Ramos (cell line): ENCODE results near the gene FXYD5.

ENCODE experiments used
- in situ Hi-C: fragments of 300-500 bp; cut with MboI; formaldehyde crosslinking; loops from one replicate; pipeline ENCODE4 v1.14.3; 2022; ENCODE audit warnings: low sequenced_read_pairs; ENCODE audit not compliant: unreplicated experiment

Gene FXYD5

DNA sequence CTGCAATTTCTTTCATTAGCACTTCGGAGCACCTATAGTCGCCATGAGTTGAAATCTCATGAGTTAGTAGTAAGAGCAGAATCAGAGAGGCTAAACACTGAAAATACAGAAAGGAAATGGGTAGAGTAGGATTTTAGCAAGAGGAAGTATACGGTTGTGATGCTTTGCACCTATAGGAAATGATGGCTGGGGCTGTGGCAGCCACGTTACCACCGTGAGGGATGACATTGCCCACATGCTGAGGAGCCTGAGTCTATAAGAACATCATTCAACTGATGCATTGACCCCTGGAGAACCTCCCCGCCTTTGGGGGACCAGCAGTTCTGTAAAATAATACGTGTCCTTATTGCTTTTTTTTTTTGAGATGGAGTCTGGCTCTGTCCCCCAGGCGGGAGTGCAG is 53.6 kb downstream of the FXYD5 start:
- in situ Hi-C loops = no loop called here

DNA sequence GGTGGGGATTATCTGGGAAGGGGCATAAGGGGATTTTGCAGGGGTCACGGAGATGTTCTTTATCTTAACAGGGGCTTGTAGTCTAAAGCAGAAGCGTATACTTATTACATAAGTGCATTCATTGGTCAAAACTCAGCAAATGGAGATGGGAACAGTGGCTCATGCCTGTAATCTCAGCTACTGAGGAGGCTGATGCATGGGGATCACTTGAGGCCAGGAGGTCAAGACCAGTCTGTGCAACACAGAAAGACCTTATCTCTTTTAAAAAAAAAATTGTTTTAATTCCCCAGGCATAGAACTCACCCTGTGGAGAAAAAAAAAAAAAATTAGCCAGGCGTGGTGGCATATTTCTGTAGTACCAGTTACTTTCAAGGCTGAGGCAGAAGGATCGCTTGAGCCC is 55.1 kb downstream of the FXYD5 start:
- in situ Hi-C loops = loop anchor here (5.0 kb wide), 2 partner anchors 62 to 132 kb away; no protein-coding TSS in a partner anchor

DNA sequence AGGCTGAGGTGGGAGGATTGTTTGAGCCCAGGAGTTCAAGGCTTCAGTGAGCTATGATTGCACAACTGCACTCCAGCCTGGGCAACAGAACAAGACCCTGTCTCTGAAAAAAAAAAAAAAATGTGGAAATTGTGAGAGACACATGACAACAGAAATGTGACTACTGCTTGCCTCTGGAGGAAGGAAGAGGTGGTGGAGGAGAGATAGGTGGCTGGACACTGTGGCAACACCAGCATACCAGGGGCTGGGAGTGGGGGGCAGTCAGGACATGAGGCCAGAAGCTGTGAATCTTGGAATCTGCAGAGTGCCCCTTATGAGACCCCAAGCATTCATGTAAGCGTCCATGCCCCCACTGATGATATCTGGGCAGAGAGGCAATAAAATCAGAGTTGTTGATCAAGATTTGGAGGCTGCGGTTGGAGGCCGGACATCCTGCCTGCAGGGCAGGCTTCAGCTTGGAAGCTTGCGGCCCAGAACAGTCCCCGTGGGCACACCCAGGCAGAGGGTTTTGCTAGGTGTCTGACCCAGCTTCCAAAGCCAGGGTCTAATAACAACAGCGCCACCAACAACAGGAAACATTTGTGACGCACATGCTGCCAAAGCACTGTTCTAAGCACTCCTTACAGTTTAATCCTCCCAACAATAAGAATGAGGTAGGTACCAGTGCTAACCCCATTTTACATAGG is 57.2 kb downstream of the FXYD5 start:
- in situ Hi-C loops = loop anchor here (5.0 kb wide), 2 partner anchors 64 to 134 kb away; no protein-coding TSS in a partner anchor

DNA sequence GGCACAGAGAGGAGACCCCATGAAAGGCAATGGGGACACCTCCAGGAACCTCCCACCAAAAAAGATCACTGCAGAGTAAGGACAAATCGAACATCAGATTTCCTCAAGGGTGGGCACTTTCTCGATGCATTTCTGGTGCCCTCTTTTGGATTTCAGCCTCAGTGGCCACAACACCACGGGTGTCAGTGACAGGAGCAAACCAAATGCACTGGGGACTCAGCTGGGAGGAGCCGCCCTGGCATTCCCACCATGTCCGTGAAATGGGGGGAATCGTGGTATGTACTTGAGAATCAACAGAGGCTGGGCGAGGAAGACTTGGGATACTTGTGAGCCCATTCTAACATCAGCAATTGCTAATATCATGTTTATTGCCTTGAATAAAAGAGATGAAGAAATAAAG is 57.7 kb downstream of the FXYD5 start:
- in situ Hi-C loops = loop anchor here (5.0 kb wide), 2 partner anchors 65 to 135 kb away; no protein-coding TSS in a partner anchor

DNA sequence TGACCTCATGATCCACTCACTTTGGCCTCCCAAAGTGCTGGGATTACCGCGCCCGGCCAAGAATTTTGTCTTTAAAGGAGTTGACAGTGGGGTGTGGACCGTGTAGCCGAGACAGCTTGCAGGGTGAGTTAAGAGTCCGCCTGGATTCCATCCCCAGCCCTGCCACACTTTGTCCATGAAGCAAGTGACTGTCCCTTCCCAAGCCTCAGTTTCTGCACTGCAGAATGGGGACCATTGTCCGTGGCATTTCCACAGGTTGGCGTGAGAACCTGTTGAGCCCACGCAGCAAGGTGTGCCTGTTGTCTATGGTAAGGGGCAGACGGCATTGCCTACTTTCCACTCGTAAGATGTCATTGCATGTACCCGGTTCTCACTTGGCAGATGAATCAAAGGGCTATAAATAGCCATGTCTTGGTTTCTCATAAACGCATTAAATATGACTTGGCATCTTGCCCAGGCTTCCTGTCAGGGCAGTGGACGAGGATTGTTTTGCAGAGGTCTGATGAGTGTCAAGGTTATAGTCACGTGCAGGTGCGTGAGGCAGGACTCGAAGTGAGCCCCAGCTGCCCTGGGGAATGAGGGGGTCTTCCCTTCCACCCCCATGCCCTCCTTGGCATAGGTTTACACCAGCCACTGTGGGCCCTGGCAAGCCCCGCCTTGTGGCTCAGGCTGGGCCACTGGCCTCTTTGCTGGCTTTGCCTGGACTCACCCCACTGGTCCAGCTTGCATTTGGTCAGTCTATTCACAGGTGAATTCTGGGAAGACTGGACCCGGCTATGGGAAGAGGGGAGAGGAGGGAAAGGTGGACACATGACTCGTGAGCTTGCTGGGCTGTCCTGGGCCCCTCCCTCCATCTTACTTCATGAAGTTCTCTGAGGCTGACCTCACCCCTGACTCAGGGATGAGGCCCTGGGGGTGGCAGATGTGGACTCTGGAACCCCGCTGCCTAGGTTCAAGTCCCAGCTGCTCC is 59.4 kb downstream of the FXYD5 start:
- in situ Hi-C loops = loop anchor here (5.0 kb wide), 2 partner anchors 67 to 137 kb away; no protein-coding TSS in a partner anchor

DNA sequence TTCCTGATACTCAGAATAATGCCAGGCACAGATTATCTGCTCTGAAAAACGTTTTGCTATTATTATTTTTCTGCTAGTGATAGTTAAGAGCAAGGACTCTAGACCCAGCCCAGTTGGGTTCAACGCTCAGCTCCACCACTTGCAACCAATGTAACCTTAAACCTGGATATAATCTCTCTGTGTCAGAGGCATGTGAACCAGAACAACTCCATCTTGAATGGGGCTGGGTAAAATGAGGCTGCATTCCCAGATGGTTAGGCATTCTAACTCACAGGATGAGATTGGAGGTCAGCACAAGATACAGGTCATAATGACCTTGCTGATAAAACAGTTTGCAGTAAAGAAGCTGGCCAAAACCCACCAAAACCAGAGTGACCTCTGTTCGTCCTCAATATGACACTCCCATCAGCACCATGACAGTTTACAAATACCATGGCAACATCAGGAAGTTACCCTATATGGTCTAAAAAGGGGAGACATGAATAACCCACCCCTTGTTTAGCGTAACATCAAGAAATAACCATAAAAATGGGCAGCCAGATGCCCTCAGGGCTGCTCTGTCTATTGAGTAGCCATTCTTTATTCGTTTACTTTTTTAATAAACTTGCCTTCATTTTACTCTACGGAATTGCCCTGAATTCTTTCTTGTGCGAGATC is 60.4 kb downstream of the FXYD5 start:
- in situ Hi-C loops = loop anchor here (5.0 kb wide), 2 partner anchors 68 to 138 kb away; no protein-coding TSS in a partner anchor

DNA sequence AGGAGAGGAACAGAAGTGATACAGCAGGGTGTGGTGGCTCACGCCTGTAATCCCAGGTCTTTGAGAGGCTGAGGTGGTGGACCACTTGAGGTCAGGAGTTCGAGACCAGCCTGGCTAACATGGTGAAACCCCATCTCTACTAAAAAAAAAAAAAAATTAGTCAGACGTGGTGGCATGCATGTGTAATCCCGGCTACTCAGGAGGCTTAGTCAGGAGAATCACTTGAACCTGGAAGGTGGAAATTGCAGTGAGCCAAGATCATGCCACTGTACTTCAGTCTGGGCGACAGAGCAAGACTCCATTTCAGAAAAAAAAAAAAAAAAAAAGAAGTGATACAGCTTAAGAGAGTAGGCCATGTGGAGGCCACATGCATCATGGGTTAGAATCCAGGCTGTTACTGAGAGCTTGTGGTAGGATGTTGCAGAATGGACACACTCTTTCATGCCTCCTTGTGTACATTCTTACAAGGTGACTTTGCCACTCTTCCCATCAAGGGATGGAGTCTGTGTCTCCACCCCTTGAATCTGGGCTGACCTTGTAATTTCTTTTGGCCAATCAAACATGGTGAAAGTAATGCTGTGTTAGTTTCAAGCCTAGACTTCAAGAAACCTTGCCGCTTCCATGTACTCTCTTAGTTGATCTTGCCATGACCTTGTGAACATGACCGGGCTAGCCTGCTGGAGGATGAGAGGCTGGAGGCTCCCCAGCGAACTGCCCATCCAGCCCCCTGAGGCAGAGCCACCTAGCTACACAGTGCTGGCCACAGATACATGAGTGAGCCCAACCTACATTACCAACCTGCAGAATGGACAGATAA is 61.7 kb downstream of the FXYD5 start:
- in situ Hi-C loops = no loop called here

DNA sequence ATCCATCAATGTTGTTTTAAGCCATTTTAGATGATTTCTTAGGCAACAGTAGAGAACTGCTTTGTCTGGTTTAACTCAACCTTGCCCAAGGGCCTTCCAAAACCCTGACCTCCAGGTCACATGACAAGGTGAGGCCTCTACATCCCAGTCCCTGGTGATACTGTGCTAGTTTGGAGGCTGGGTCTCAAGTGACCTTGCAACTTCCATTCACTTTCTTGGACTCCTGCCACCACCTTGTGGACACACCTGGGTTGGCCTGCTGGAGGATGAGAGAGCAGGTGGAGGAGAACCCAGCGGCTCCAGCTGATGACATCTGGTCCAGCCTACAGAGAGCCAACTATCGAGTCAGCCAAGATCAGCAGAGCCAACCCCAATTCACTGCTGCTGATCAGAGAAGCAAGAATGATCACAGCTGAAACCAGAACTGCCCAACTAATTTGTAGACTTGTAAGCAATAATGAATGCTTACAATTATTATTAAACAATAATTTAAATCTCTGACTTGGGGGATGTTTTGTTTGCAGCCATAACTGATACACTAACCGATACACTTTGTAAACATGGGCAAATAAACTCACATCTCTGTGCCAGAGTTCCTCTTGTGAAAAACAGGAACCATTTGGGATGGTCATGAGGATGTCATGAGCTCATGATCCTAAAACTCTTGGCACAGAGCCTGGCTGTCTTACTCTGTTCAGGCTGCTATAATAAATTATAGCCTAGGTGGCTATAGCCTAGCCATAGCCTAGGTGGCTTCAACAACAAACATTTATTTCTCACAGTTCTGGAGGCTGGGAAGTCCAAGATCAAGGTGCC is 62.5 kb downstream of the FXYD5 start:
- in situ Hi-C loops = no loop called here

DNA sequence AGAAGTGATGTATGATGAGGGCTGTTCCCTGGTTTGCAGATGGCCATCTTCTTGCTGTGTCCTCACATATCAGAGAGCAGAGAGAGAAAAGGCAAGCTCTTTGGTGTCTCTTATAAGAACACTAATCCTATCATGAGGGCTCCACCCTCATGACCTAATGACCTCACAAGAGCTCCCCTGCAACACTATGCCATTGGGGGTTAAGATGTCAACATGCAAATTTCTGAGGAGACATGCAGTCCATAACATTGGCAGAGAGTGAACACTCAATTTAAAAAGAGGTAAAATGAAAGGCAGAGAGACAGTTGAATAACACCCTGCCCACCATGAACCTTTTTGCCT is 63.1 kb downstream of the FXYD5 start:
- in situ Hi-C loops = no loop called here

DNA sequence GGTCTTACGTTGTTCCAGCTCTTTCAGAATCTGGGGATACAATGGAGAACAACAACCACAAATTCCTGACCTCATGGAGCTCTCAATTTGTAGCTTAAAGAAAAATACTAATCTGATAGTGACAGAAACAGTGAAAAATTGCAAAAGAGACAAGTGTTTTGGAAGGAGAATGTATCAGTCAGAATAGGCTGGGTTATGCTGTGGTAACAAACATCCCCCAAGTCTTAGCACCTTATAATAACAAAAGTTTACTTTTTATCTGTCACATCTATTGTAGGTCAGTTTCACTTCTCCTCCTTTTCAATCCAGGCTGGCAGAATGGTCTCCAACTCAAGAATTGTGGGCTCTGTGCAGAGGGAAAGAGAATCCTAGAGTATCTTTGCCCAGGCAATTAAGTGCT is 64.5 kb downstream of the FXYD5 start:
- in situ Hi-C loops = no loop called here
